ENCODE results near the gene SYT5. TPM values are rescaled to one million over a fixed set of nuclear protein-coding genes. Genes with fewer than 3 reads are reported as not detected.

SYT5 gene
- total and polyA plus RNA-seq, 2 of the 8 experiments (the other 6 are each of a cell fraction or from before 2014, with no cell fraction given), result 0.35 to 0.67 TPM

DNA sequence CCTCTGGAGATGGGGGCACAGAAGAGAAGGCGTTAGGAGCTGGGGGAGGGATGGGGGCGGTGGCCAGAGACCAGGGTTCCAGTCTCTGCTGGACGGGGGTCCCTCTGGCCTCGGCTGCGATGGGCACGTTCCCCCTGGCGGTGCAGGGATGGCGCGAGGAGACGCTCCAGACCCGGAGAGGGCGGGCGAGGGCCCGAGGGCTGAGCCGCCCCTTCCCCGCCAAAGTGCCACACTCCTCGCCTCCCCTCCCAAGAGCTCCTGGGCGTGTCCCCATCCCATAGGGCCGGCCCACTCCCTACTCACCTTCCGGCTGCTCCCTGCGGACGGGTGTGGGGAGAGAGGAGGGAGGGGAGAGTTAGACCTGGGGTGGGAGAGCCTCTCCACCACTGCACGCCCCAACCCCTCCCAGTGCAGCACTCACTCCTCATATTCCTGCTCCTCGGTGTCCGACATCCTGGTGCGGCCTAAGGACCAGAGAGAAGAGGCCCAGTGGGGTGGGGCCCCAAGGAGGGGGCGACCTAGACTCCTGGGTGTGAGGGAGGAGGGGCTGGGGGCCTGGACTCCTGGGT lies 33.3 kb downstream of the SYT5 start (continued):
- TF ChIP-seq TBP (IDR thresholded peaks at IDR 0.05; ENCODE audit: low read depth, low read length) (peak; percentile 17; the same call in 1 of the 2 replicates), CEBPB (IDR thresholded peaks at IDR 0.05; ENCODE audit: low read depth, low read length) (no peak), SAP30 (IDR thresholded peaks at IDR 0.05; ENCODE audit: insufficient read depth, insufficient replicate concordance, low read length) (no peak), CHD2 (IDR thresholded peaks at IDR 0.05; ENCODE audit: low read length) (no peak), RBBP5 (IDR thresholded peaks at IDR 0.05; ENCODE audit: borderline replicate concordance, low read depth, low read length) (no peak; the same call in 1 of the 2 replicates), GABPA (IDR thresholded peaks at IDR 0.05; ENCODE audit: borderline replicate concordance, insufficient read depth, low read length) (no peak), ASH2L (IDR thresholded peaks at IDR 0.05; ENCODE audit: low read length) (peak; percentile 40), NRF1 (IDR thresholded peaks at IDR 0.05; ENCODE audit: low read depth, low read length) (no peak), SRF (IDR thresholded peaks at IDR 0.05; ENCODE audit: low read depth, low read length) (no peak), SUZ12 (IDR thresholded peaks at IDR 0.05; ENCODE audit: low read length) (no peak), CHD1 (IDR thresholded peaks at IDR 0.05; ENCODE audit: low read depth, low read length) (no peak), KDM5A (IDR thresholded peaks at IDR 0.05; ENCODE audit: low read length) (no peak), EP300 (IDR thresholded peaks at IDR 0.05; ENCODE audit: borderline replicate concordance in 1 of 2, low read depth in 2 of 2, low read length in 2 of 2) (no peak; a peak in 1 of 3 replicates), SP4 (IDR thresholded peaks at IDR 0.05; ENCODE audit: low read length) (no peak), SIRT6 (IDR thresholded peaks at IDR 0.05; ENCODE audit: low read length) (no peak), PHF8 (conservative IDR thresholded peaks at IDR 0.05; ENCODE audit: low read depth, low read length) (peak; percentile 9; the same call in 1 of the 2 replicates), TAF1 (IDR thresholded peaks at IDR 0.05; ENCODE audit: low read depth, low read length) (no peak), RNF2 (IDR thresholded peaks at IDR 0.05; ENCODE audit: borderline replicate concordance, low read depth, low read length, missing control alignments, poor library complexity, severe bottlenecking) (no peak), ZNF274 (IDR thresholded peaks at IDR 0.05; ENCODE audit: borderline replicate concordance, extremely low read depth, low read length) (no peak), CBX5 (IDR thresholded peaks at IDR 0.05; ENCODE audit: low read depth, low read length) (no peak)
- TF ChIP-seq, protein P1, sequence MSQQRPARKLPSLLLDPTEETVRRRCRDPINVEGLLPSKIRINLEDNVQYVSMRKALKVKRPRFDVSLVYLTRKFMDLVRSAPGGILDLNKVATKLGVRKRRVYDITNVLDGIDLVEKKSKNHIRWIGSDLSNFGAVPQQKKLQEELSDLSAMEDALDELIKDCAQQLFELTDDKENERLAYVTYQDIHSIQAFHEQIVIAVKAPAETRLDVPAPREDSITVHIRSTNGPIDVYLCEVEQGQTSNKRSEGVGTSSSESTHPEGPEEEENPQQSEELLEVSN (IDR thresholded peaks at IDR 0.05), result peak; percentile 49; the same call in 1 of the 2 replicates
- TF ChIP-seq, protein P2, sequence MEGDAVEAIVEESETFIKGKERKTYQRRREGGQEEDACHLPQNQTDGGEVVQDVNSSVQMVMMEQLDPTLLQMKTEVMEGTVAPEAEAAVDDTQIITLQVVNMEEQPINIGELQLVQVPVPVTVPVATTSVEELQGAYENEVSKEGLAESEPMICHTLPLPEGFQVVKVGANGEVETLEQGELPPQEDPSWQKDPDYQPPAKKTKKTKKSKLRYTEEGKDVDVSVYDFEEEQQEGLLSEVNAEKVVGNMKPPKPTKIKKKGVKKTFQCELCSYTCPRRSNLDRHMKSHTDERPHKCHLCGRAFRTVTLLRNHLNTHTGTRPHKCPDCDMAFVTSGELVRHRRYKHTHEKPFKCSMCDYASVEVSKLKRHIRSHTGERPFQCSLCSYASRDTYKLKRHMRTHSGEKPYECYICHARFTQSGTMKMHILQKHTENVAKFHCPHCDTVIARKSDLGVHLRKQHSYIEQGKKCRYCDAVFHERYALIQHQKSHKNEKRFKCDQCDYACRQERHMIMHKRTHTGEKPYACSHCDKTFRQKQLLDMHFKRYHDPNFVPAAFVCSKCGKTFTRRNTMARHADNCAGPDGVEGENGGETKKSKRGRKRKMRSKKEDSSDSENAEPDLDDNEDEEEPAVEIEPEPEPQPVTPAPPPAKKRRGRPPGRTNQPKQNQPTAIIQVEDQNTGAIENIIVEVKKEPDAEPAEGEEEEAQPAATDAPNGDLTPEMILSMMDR (IDR thresholded peaks at IDR 0.05; ENCODE audit: control extremely low read depth in 1 of 3, insufficient read depth in 1 of 3, low read depth in 1 of 3, low read length in 3 of 3), result peak in 2 of 3 experiments; percentile 10 to 14; a peak in 1 of 4 replicates

Data from H1 (cell line).